ENCODE results near the gene FOXO6. TPM values are rescaled to one million over a fixed set of nuclear protein-coding genes. Genes with fewer than 3 reads are reported as not detected.

The FOXO6 gene
- total RNA-seq, 1 donor from 2014 or later = not detected

DNA sequence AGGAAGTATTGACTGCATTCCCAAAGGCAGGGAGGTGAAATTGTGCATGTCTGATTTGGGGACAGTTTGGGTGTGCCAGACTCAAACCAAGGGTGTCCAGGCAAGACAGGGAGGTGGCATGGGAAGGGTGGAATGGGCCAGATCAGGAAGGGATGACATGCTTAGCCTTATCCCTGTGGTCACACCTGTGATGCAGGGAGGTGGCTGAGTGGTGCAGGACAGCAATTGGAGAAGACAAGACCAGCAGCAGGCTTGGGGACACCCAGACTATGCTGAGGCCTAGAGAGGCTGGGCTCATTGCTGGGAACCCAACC is 4.0 kb downstream of the FOXO6 start:
- intact Hi-C loops (cut with micrococcal nuclease) = no loop called here

GRCh38 chr1:41365772-41366454 is 4.7 kb downstream of the FOXO6 start:
- intact Hi-C loops (cut with micrococcal nuclease) = no loop called here

DNA sequence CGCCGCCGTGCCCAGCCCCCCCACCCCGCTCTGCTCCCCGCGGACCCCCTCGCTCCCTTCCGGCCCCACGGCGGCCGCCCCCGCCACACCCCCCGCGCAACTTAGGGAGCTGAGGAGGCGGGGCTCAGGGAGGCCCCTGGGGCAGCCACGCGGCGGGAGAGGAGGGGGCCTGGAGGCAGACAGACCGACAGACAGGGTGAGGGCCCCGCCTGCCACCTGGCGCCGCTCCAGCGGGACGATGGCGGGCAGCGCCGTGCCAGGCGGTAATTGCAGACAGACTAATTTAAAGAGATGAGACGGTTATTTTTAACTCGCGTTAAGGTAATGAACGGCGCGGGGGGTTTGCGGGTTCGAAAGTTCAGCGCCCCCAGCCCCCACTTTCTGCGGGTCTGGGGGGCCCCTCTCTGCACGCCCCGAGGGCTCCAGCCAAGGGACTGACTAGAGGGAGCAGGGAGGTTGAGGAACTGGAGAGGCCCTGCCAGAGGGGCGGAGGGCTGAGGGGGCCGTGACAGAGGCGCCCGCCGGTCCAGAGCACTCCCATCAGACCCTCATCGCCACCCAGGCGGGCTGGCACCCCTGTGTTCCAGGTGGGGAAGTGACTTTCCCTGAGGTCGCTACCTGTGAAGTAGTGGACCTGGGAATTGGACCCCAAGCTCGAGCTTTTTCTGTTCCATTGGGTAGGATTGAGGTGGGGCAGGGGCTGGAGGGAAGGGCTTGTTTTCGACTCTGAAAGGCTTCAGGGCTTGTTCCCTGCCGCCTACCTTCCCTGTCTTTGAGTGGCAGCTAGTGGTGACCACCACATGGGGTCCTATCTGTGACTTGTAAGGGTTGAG is 5.4 kb downstream of the FOXO6 start:
- intact Hi-C loops (cut with micrococcal nuclease) = no loop called here

DNA sequence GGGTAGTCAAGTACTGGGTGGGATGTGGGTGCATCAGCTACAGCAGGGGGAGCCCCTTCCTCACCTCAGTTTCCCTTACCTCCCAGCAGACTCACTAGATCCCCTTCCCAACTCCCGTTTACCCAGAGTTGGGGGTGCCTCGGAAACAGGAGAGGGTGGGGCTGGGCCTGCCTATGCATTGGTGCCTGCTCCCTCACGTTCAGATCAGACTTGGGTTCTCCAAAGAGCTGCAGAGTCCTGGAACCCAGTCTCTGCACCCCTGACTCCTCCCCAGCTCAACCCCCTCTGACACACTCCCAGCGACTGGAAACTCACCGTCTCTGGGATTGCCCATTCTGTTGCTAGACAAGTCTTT is 6.0 kb downstream of the FOXO6 start:
- intact Hi-C loops (cut with micrococcal nuclease) = no loop called here

GRCh38 chr1:41368366-41368765 is 7.1 kb downstream of the FOXO6 start:
- intact Hi-C loops (cut with micrococcal nuclease) = no loop called here

DNA sequence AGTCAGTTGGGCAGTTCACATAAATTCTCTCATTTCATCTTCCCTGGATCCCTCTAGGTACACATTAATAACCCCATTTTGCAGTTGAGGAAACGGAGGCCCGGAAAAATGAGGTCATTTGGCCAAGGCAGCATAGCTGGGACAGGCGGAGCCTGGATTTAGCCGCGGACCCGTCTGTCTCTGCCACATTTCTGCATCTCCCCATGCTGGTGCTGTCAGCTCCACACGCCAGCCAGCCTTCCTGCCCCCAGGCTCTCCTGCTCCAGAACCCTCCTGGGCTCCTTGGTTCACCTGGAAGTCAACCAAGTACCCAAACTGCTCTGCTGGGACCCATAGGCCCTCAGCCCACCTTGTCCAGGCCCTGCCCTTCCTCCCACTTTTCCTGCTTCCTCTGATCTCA is 7.6 kb downstream of the FOXO6 start:
- intact Hi-C loops (cut with micrococcal nuclease) = no loop called here

DNA sequence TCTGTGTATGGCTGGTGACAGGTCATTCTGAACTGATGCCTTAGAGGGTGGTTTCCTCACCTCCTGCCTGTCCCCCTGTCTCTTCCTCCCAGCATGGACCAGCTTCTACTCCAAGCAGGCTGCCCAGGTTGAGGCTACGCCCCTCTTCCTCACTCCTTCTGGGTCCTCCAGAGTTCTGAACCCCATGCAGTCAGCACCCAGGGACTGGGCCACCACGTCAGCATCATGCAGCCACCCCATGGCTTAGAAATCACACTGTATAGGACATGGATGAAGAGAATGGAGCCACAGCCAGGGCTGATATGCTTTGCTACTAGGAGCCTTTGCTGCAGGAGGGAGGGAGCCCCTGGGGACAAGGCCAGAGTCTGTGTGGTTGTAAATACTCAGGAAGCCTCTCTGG is 8.3 kb downstream of the FOXO6 start:
- intact Hi-C loops (cut with micrococcal nuclease) = no loop called here

GRCh38 chr1:41370225-41370624 is 9.0 kb downstream of the FOXO6 start:
- intact Hi-C loops (cut with micrococcal nuclease) = no loop called here

DNA sequence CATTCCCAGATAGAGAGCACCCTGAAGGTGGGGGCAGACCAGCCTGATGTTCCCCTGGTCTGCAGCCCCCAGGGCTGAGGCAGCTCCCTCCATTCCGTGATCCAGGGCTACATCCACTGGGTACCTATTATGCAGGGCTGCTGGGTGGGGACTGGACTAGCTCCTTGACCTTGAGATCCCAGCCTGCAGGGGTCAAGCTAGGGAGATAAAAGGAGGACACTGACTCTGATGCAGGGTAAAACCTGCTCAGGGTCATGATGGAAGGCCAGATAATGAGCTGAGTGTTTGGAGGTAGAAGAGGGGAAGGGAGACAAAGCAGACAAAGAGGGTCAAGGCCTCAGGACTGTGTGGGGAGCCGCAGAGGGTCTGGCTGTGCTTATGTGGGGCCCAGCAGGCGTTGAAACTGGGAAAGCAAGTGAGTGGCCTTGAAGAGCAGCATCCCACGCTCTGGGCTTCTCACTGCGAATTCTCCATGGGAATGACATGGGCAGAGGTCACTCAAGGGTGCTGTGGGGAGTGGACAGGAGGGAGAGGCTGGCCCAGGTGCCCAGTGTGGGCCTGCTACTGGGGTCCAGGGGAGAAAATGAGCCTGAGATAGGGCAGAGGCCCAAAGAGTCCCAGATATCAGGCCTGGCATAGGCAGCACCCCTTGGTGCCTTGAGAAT is 9.7 kb downstream of the FOXO6 start:
- intact Hi-C loops (cut with micrococcal nuclease) = no loop called here

- intact Hi-C loops (cut with micrococcal nuclease) = no loop called here
These were observed 10.7 kb downstream of the FOXO6 start for GRCh38 chr1:41371630-41372599.

DNA sequence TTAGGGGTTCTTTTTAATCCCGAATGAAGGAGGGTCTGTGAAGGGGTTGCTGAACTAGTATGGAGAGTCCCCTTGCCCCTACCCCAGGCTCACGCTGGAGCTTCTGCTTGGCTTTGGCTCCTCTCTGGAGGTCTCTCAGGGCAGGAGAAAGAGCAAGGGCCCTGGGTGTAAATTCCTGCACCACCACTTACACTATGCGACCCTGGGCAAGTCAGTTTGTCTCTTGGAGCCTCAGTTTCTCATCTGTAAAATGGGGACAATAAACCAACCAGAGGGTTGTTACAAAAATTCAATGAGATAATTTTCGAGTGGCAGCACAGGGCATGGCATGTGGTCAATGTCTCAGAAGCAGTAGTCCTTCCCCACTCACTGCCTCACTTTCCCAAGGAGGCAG is 11.4 kb downstream of the FOXO6 start:
- intact Hi-C loops (cut with micrococcal nuclease) = no loop called here

GRCh38 chr1:41373373-41373772 is 12.1 kb downstream of the FOXO6 start:
- intact Hi-C loops (cut with micrococcal nuclease) = no loop called here

DNA sequence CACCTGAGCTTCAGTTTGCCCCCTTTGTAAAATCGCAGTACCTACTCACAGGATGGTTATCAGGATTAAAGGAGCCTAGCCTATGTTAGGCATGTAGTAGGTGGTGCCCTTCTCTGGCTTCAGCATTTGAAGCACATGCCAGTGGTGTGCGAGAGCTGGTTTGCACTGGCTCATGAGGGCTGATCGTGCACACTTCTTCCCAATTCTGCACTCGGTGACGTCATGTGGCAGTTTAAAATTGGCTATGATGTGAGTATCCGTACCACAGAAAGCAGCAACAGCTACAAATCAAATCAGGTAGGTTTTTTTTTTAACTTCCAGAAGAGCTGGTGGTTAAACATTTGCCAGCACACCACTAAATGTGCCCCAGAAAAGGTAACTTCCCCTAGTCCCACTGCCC is 13.5 kb downstream of the FOXO6 start:
- intact Hi-C loops (cut with micrococcal nuclease) = no loop called here

DNA sequence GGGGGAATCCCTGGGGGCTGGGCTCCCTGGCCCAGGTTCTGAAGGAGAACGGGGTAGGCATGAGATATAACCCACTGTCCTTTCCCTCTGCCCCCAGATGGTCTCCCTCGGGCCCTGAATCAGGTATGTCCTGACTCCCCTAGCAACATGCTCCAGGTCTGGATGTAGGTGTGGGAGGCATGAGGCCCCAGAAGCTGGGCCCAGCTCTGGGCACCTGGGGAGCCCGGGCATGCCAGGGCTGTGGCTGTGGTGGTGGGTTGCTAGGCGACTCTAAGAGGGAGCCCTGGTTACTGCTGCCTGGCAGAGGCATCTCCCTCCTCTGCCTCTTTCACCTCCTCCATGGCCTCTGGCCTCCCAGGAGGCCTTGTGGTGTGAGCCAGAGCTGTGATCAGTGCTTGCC is 16.2 kb downstream of the FOXO6 start:
- intact Hi-C loops (cut with micrococcal nuclease) = no loop called here

DNA sequence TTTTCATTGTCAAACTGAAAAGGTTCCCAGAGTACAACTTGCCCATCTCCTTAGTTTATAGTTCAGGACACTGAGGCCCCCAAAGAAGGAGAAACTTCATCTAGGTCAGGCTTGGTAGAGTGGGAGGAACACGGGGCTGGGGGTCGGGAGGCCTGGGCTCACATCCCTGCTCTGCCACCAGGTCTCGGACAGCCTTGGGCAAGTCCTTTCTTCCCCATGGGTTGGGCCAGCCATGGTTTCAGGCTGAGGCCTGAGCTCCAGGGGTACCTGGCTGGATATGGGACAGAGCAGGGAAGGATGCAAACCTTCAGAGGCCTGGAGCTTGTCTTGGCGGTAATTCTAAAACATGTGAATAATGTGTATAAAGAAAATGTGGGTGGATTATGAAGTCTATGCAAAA is 17.0 kb downstream of the FOXO6 start:
- intact Hi-C loops (cut with micrococcal nuclease) = loop anchor here (2.0 kb wide), 1 partner anchor 15 kb away; no protein-coding TSS in a partner anchor

GRCh38 chr1:41378999-41379737 is 17.9 kb downstream of the FOXO6 start:
- intact Hi-C loops (cut with micrococcal nuclease) = loop anchor here (2.0 kb wide), 1 partner anchor 16 kb away; no protein-coding TSS in a partner anchor

DNA sequence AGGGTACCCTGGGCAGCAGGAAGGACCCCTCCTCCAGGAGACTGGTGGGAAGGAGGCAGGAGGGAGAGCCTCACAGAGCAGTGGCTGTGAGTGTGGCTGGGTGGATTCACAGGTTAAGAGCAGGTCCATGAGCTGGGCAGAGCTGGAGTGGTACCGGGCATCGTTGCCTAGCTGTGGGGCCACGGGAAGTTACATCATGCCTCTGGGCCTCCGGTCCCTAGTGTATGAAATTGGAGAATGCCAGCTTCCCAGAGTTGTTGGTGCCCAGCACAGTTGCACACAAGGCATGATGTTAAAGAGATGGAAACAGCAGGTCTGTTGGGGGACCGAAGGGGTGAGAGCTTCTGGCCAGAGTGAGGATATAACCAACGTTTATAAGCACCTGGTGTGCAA is 18.5 kb downstream of the FOXO6 start:
- intact Hi-C loops (cut with micrococcal nuclease) = loop anchor here (2.0 kb wide), 1 partner anchor 17 kb away; no protein-coding TSS in a partner anchor

DNA sequence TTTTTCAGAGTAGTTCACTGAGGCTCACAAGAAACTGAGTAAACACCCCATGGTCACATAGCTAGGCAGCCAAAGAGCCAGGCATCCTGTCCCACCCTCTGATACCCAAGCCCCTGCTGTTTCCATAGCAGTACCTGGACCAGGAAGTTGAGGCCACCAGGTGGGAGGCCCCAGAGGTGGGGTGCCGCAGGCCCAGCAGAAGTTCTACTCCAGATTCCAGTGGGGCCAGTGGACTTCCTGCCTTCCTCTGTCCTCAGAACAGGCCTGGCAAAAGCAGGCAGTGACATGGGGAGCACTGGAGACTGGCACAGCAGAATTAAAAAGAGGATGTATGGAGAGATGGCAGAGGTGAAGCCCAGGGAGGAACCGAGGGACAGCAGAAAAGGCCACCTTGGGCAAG is 19.0 kb downstream of the FOXO6 start:
- intact Hi-C loops (cut with micrococcal nuclease) = no loop called here

- intact Hi-C loops (cut with micrococcal nuclease) = no loop called here
These were observed 19.9 kb downstream of the FOXO6 start for GRCh38 chr1:41380979-41381691.

All from T-helper 2 cell treated with Interferon-gamma antibody and Interleukin-4, amounts not matched to agents 100 ng/mL and 5 ng/mL, for 36 hours (primary cell).